ENCODE results near the gene APOA1. TPM values are rescaled to one million over a fixed set of nuclear protein-coding genes. Genes with fewer than 3 reads are reported as not detected.
"Not testable (repeated sequence)": the region's sequence is repeated elsewhere in the genome, so short reads cannot be mapped to it uniquely, and the experiment has no call there.

Gene APOA1
- total RNA-seq, 1 donor from 2014 or later: not detected

GRCh38 chr11:116814502-116814901 lies 22.9 kb downstream of the APOA1 start:
- DNase-seq (ENCODE audit: low spot score): no peak

- DNase-seq (ENCODE audit: low spot score): no peak
Measured at GRCh38 chr11:116813781-116814471, 23.5 kb downstream of the APOA1 start.

GRCh38 chr11:116813170-116813569 lies 24.3 kb downstream of the APOA1 start:
- DNase-seq (ENCODE audit: low spot score): no peak

- no peak for DNase-seq (ENCODE audit: low spot score)
Measured at GRCh38 chr11:116812109-116812508, 25.3 kb downstream of the APOA1 start.

GRCh38 chr11:116811194-116811593 lies 26.2 kb downstream of the APOA1 start:
- no peak for DNase-seq (ENCODE audit: low spot score)

- DNase-seq (ENCODE audit: low spot score): no peak
Measured at GRCh38 chr11:116808262-116809175, 28.9 kb downstream of the APOA1 start.

GRCh38 chr11:116807601-116808261 lies 29.7 kb downstream of the APOA1 start:
- DNase-seq (ENCODE audit: low spot score): no peak

- DNase-seq (ENCODE audit: low spot score): no peak
Measured at GRCh38 chr11:116804001-116804400, 33.4 kb downstream of the APOA1 start.

GRCh38 chr11:116801662-116802061 lies 35.8 kb downstream of the APOA1 start:
- not testable (repeated sequence) for DNase-seq (ENCODE audit: low spot score)

GRCh38 chr11:116800610-116801009 lies 36.8 kb downstream of the APOA1 start:
- no peak for DNase-seq (ENCODE audit: low spot score)

GRCh38 chr11:116798368-116798767 lies 39.1 kb downstream of the APOA1 start:
- DNase-seq (ENCODE audit: low spot score): no peak

GRCh38 chr11:116797816-116798215 lies 39.6 kb downstream of the APOA1 start:
- DNase-seq (ENCODE audit: low spot score): no peak

- DNase-seq (ENCODE audit: low spot score): no peak
Measured at GRCh38 chr11:116796548-116796947, 40.9 kb downstream of the APOA1 start.

GRCh38 chr11:116794851-116795250 lies 42.6 kb downstream of the APOA1 start:
- no peak for DNase-seq (ENCODE audit: low spot score)

GRCh38 chr11:116793772-116794097 lies 43.7 kb downstream of the APOA1 start:
- DNase-seq (ENCODE audit: low spot score): no peak

- no peak for DNase-seq (ENCODE audit: low spot score)
Measured at GRCh38 chr11:116792869-116793771, 44.3 kb downstream of the APOA1 start.

- no peak for DNase-seq (ENCODE audit: low spot score)
Measured at GRCh38 chr11:116792144-116792868, 45.1 kb downstream of the APOA1 start.

- no peak for DNase-seq (ENCODE audit: low spot score)
Measured at GRCh38 chr11:116791813-116792143, 45.6 kb downstream of the APOA1 start, which contains the start of gene APOA5. TSS of gene APOA5 (minus strand) at chr11:116791879. CDS start at chr11:116791860, 19 bp downstream.

- peak; percentile 51 for DNase-seq (ENCODE audit: low spot score)
Measured at GRCh38 chr11:116791002-116791812, 46.2 kb downstream of the APOA1 start.
